HL-60 (cell line): ENCODE results near the gene MKLN1.

Experiments used
- GABPA ChIP-seq: IDR thresholded peaks from 2 replicates; pipeline ENCODE4 v1.6.1; 2012; ENCODE audit warnings: low read depth
- POLR2AphosphoS5 ChIP-seq: IDR thresholded peaks from 2 replicates; pipeline ENCODE4 v1.6.1; 2012; ENCODE audit warnings: low read depth
- REST ChIP-seq: IDR thresholded peaks from 2 replicates; pipeline ENCODE4 v1.6.1; 2012; ENCODE audit warnings: low read depth; ENCODE audit not compliant: insufficient replicate concordance
- TF ChIP-seq, protein P1 (sequence below): IDR thresholded peaks from one replicate; pipeline ENCODE4 v1.5.1; 2011; ENCODE audit warnings: low read length, control low read depth, inconsistent platforms; ENCODE audit not compliant: insufficient read depth

- TF ChIP-seq, protein P1, sequence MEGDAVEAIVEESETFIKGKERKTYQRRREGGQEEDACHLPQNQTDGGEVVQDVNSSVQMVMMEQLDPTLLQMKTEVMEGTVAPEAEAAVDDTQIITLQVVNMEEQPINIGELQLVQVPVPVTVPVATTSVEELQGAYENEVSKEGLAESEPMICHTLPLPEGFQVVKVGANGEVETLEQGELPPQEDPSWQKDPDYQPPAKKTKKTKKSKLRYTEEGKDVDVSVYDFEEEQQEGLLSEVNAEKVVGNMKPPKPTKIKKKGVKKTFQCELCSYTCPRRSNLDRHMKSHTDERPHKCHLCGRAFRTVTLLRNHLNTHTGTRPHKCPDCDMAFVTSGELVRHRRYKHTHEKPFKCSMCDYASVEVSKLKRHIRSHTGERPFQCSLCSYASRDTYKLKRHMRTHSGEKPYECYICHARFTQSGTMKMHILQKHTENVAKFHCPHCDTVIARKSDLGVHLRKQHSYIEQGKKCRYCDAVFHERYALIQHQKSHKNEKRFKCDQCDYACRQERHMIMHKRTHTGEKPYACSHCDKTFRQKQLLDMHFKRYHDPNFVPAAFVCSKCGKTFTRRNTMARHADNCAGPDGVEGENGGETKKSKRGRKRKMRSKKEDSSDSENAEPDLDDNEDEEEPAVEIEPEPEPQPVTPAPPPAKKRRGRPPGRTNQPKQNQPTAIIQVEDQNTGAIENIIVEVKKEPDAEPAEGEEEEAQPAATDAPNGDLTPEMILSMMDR: no peak
- TF ChIP-seq REST: no peak
- TF ChIP-seq POLR2AphosphoS5: no peak
- no peak for TF ChIP-seq GABPA
These were observed 184.3 kb downstream of the MKLN1 start for GRCh38 chr7:131511774-131512535.
